Small intestine (tissue), 7 donors: ENCODE results near the gene SDF2L1. TPM values are rescaled to one million over a fixed set of nuclear protein-coding genes. Genes with fewer than 3 reads are reported as not detected.
"Not testable (repeated sequence)": the region's sequence is repeated elsewhere in the genome, so short reads cannot be mapped to it uniquely, and the experiment has no call there.

ENCODE experiments used
- DNase-seq, 2 donors: peaks; one replicate each; pipeline versions ENCODE4 v3.0.0 to v3.0.0-alpha.2; 2013
- FAIRE-seq: peaks from 2 replicates; lab custom pipeline; 2012; peaks lifted over from hg19 to GRCh38; lab: Jason Lieb, UNC
- H3K27ac ChIP-seq, 3 donors: one replicate each; pipeline ENCODE4 v1.5.1; 2013; ENCODE audit warnings: low read length in 2 of 3, mild to moderate bottlenecking in 2 of 3, control low read depth in 1 of 3, inconsistent platforms in 1 of 3, low read depth in 1 of 3, moderate library complexity in 1 of 3
- H3K27me3 ChIP-seq, 3 donors: one replicate each; pipeline ENCODE4 v1.6.1; 2013; ENCODE audit warnings: low read length in 3 of 3, inconsistent platforms in 1 of 3; ENCODE audit not compliant: control insufficient read depth in 3 of 3, insufficient read depth in 3 of 3
- H3K36me3 ChIP-seq, 3 donors: one replicate each; pipeline ENCODE4 v1.6.1; 2013; ENCODE audit warnings: low read length in 3 of 3, inconsistent platforms in 1 of 3, low read depth in 1 of 3, mild to moderate bottlenecking in 1 of 3, moderate library complexity in 1 of 3; ENCODE audit not compliant: control insufficient read depth in 3 of 3, insufficient read depth in 2 of 3
- H3K4me1 ChIP-seq, 3 donors: one replicate each; pipeline ENCODE4 v1.6.1; 2013; ENCODE audit warnings: low read length in 2 of 3, inconsistent platforms in 1 of 3, low read depth in 1 of 3, mild to moderate bottlenecking in 1 of 3, moderate library complexity in 1 of 3; ENCODE audit not compliant: control insufficient read depth in 3 of 3, insufficient read depth in 2 of 3
- H3K4me3 ChIP-seq, 3 donors: one replicate each; pipeline ENCODE4 v1.5.1; 2013; ENCODE audit warnings: low read length in 3 of 3, control low read depth in 1 of 3, inconsistent platforms in 1 of 3, low read depth in 1 of 3, mild to moderate bottlenecking in 1 of 3, moderate library complexity in 1 of 3
- H3K9me3 ChIP-seq, 2 donors: one replicate each; pipeline ENCODE4 v1.6.1; 2013; ENCODE audit warnings: low read depth in 1 of 2, low read length in 1 of 2; ENCODE audit not compliant: control insufficient read depth in 2 of 2, insufficient read depth in 1 of 2
- WGBS, 3 donors: extraction: QIAGEN DNeasy Blood & Tissue Kit; methylation state at CpG; one replicate each; pipeline ENCODE4 v1.1.7; 2013; 5-methylcytosine and 5-hydroxymethylcytosine counted together
- polyA plus RNA-seq, 4 donors: library from polyadenylated mRNA; stranded (reverse) in 3 of 4; unstranded in 1 of 4; fragments of 200-250 nt in 3 of 4; fragments of 120-200 nt in 1 of 4; gene quantifications; one replicate each; pipeline versions ENCODE4 v1.2.1 to v1.2.3, GENCODE V29; 2013
- donor health status: healthy with polysubstance abuse.
- donor health status: control.
- donor health status: control.
- donor health status: Bipolar disorder and iron deficiency.
- donor health status: healthy.

SDF2L1 gene
- polyA plus RNA-seq, 4 donors: 25.9 to 125 (median 49.8) TPM

GRCh38 chr22:21599053-21599893 lies 42.8 kb upstream of the SDF2L1 start:
- no peak overlapping the region for H3K27ac ChIP-seq
- H3K4me1 ChIP-seq: no peaks in the 10 kb centered on the region
- WGBS, 3 donors: 87 to 91% (median 87%) methylated on average over 6 of the region's 6 CpGs
- no peak for DNase-seq
- H3K4me3 ChIP-seq: no peak overlapping the region
- no peaks in the 10 kb centered on the region for H3K27me3 ChIP-seq
- H3K9me3 ChIP-seq: no peaks in the 10 kb centered on the region
- no peak for FAIRE-seq
- H3K36me3 ChIP-seq: peaks cover 0 to 59% (median 4%) of the 10 kb centered on the region in 3 donors

- peaks cover 0 to 2% (median 0%) of the 10 kb centered on the region in 3 donors for H3K4me1 ChIP-seq
- no peak overlapping the region for H3K27ac ChIP-seq
- no peaks in the 10 kb centered on the region for H3K9me3 ChIP-seq
- no peak for DNase-seq
- peaks cover 0 to 54% (median 0%) of the 10 kb centered on the region in 3 donors for H3K36me3 ChIP-seq
- 90 to 95% (median 91%) methylated on average over 6 of the region's 6 CpGs for WGBS, 3 donors
- no peak for FAIRE-seq
- no peaks in the 10 kb centered on the region for H3K27me3 ChIP-seq
- H3K4me3 ChIP-seq: no peak overlapping the region
Measured at GRCh38 chr22:21602579-21602978, 39.5 kb upstream of the SDF2L1 start.

- no peak overlapping the region for H3K27ac ChIP-seq
- no peak for DNase-seq
- FAIRE-seq: no peak
- no peaks in the 10 kb centered on the region for H3K9me3 ChIP-seq
- 87 to 90% (median 90%) methylated on average over 9 of the region's 9 CpGs for WGBS, 3 donors
- no peaks in the 10 kb centered on the region for H3K27me3 ChIP-seq
- peaks cover 0 to 2% (median 0%) of the 10 kb centered on the region in 3 donors for H3K4me1 ChIP-seq
- H3K36me3 ChIP-seq: peaks cover 0 to 51% (median 0%) of the 10 kb centered on the region in 3 donors
- H3K4me3 ChIP-seq: no peak overlapping the region
Measured at GRCh38 chr22:21603973-21604372, 38.1 kb upstream of the SDF2L1 start.

- peaks cover 0 to 2% (median 0%) of the 10 kb centered on the region in 3 donors for H3K4me1 ChIP-seq
- FAIRE-seq (no peak), DNase-seq (peak in 1 of 2 donors; percentile 42)
- no peaks in the 10 kb centered on the region for H3K9me3 ChIP-seq
- H3K4me3 ChIP-seq: no peak overlapping the region
- H3K36me3 ChIP-seq: peaks cover under 1 to 47% (median 2%) of the 10 kb centered on the region in 3 donors
- H3K27ac ChIP-seq: no peak overlapping the region
- 92 to 97% (median 97%) methylated on average over 7 of the region's 7 CpGs for WGBS, 3 donors
- H3K27me3 ChIP-seq: no peaks in the 10 kb centered on the region
Measured at GRCh38 chr22:21605887-21606564, 36.1 kb upstream of the SDF2L1 start.

GRCh38 chr22:21606775-21607174 lies 35.3 kb upstream of the SDF2L1 start:
- Histone ChIP-seq H3K4me1 (peaks cover 0 to 2% (median 0%) of the 10 kb centered on the region in 3 donors), H3K9me3 (no peaks in the 10 kb centered on the region), H3K36me3 (peaks cover 5 to 53% (median 8%) of the 10 kb centered on the region in 3 donors), H3K4me3 (no peak overlapping the region), H3K27ac (no peak overlapping the region), H3K27me3 (no peaks in the 10 kb centered on the region)
- FAIRE-seq: no peak
- DNase-seq: no peak
- 91 to 99% (median 95%) methylated on average over 8 of the region's 8 CpGs for WGBS, 3 donors

GRCh38 chr22:21609556-21610157 lies 32.4 kb upstream of the SDF2L1 start:
- FAIRE-seq, H3K4me3 ChIP-seq, H3K27ac ChIP-seq, H3K27me3 ChIP-seq, H3K4me1 ChIP-seq, H3K9me3 ChIP-seq, DNase-seq: not testable (repeated sequence)
- 94 to 97% (median 96%) methylated on average over 11 of the region's 11 CpGs for WGBS, 3 donors
- peaks cover 12 to 60% (median 15%) of the 10 kb centered on the region in 3 donors for H3K36me3 ChIP-seq

GRCh38 chr22:21611210-21611977 lies 30.7 kb upstream of the SDF2L1 start:
- no peaks in the 10 kb centered on the region for H3K27me3 ChIP-seq
- no peak for FAIRE-seq
- no peak overlapping the region for H3K27ac ChIP-seq
- H3K4me3 ChIP-seq: no peak overlapping the region
- H3K4me1 ChIP-seq: no peaks in the 10 kb centered on the region
- peaks cover 12 to 55% (median 15%) of the 10 kb centered on the region in 3 donors for H3K36me3 ChIP-seq
- 86 to 91% (median 90%) methylated on average over 4 of the region's 4 CpGs for WGBS, 3 donors
- DNase-seq: no peak
- H3K9me3 ChIP-seq: no peaks in the 10 kb centered on the region
